ENCODE results near the gene HOXC5.

The HOXC5 gene

GRCh38 chr12:54032627-54033100 is at the start of gene HOXC5:
HOXC5 (plus strand) TSS chr12:54033050; CDS start chr12:54033123, 73 bp downstream.
- DNase-seq (ENCODE audit: low read depth) = peak; percentile 64

- no peak for DNase-seq (ENCODE audit: low read depth)
Observed at GRCh38 chr12:53983568-53983949, 49.3 kb upstream of the HOXC5 start.

- no peak for DNase-seq (ENCODE audit: low read depth)
Observed at GRCh38 chr12:53983950-53984572, 48.8 kb upstream of the HOXC5 start.

- DNase-seq (ENCODE audit: low read depth) = peak; percentile 56
Observed at GRCh38 chr12:53984901-53985691, 47.8 kb upstream of the HOXC5 start, which contains the start of gene HOXC10. HOXC10 (plus strand) TSS chr12:53985146; CDS start chr12:53985260, 114 bp downstream.

- no peak for DNase-seq (ENCODE audit: low read depth)
Observed at GRCh38 chr12:53985692-53985993, 47.2 kb upstream of the HOXC5 start.

GRCh38 chr12:53985994-53986685 is 46.7 kb upstream of the HOXC5 start:
- DNase-seq (ENCODE audit: low read depth) = no peak

- DNase-seq (ENCODE audit: low read depth) = no peak
Observed at GRCh38 chr12:53986686-53987483, 46.0 kb upstream of the HOXC5 start.

GRCh38 chr12:53987787-53988230 is 45.0 kb upstream of the HOXC5 start:
- DNase-seq (ENCODE audit: low read depth) = no peak

- DNase-seq (ENCODE audit: low read depth) = no peak
Observed at GRCh38 chr12:53988541-53989226, 44.2 kb upstream of the HOXC5 start.

GRCh38 chr12:53989227-53990113 is 43.4 kb upstream of the HOXC5 start:
- DNase-seq (ENCODE audit: low read depth) = peak; percentile 61

- no peak for DNase-seq (ENCODE audit: low read depth)
Observed at GRCh38 chr12:53990311-53991076, 42.4 kb upstream of the HOXC5 start.

GRCh38 chr12:53991077-53991460 is 41.8 kb upstream of the HOXC5 start:
- DNase-seq (ENCODE audit: low read depth) = no peak

- no peak for DNase-seq (ENCODE audit: low read depth)
Observed at GRCh38 chr12:53992377-53992889, 40.4 kb upstream of the HOXC5 start.

- no peak for DNase-seq (ENCODE audit: low read depth)
Observed at GRCh38 chr12:53993162-53994008, 39.5 kb upstream of the HOXC5 start.

GRCh38 chr12:53994009-53994263 is 38.9 kb upstream of the HOXC5 start:
- DNase-seq (ENCODE audit: low read depth) = no peak

- no peak for DNase-seq (ENCODE audit: low read depth)
Observed at GRCh38 chr12:53994264-53995001, 38.4 kb upstream of the HOXC5 start.

GRCh38 chr12:53995002-53995377 is 37.9 kb upstream of the HOXC5 start:
- no peak for DNase-seq (ENCODE audit: low read depth)

Measured in iris pigment epithelial cell (primary cell).